Lower leg skin (tissue), 4 donors: Measurements from ENCODE around the gene C14orf93. TPM values are rescaled to one million over a fixed set of nuclear protein-coding genes. Genes with fewer than 3 reads are reported as not detected.
A peak's percentile ranks its signal among the peaks of the same experiment; 100 is the strongest.
"Not testable (repeated sequence)": the region's sequence is repeated elsewhere in the genome, so short reads cannot be mapped to it uniquely, and the experiment has no call there.

Experiments
- DNase-seq, 2 donors: peaks; one replicate each; pipeline ENCODE4 v3.0.0-alpha.2; 2019; ENCODE audit warnings: low spot score in 2 of 2
- H3K4me3 ChIP-seq: fragments of 200-600 bp; sonication (generic); 2 replicates; pipeline ENCODE4 v1.5.1; 2017; ENCODE audit warnings: mild to moderate bottlenecking, low read depth; ENCODE audit not compliant: poor library complexity, severe bottlenecking
- POLR2A ChIP-seq, 2 donors: fragments of 450-650 bp; IDR thresholded peaks; one replicate each; pipeline ENCODE4 v1.6.1; 2016 to 2017; ENCODE audit warnings: antibody characterized with exemption in 2 of 2, mild to moderate bottlenecking in 1 of 2, moderate library complexity in 1 of 2
- WGBS, 2 donors: methylation state at CpG; one replicate each; pipeline ENCODE4 v1.1.5; 2018; 5-methylcytosine and 5-hydroxymethylcytosine counted together
- intact Hi-C: fragments of 100-400 bp; cut with DNase I; formaldehyde crosslinking; loops from one replicate; pipeline ENCODE4 v1.15.0; 2023; ENCODE audit warnings: low total_unique reads
- total RNA-seq, 4 donors: library from RNA; depleted of rRNA; stranded (reverse); fragments of >200 nt; gene quantifications; one replicate each; pipeline ENCODE4 v1.1.0, GENCODE V29; 2016
- TF ChIP-seq, protein P1 (sequence below), 3 donors: fragments of 450-650 bp; IDR thresholded peaks; one replicate each; pipeline ENCODE4 v1.5.1; 2016; ENCODE audit warnings: antibody characterized with exemption in 3 of 3, mild to moderate bottlenecking in 3 of 3, moderate library complexity in 2 of 3

The C14orf93 gene
- total RNA-seq, 4 donors from 2014 or later, result 16.9 to 29.6 (median 23.2) TPM

DNA sequence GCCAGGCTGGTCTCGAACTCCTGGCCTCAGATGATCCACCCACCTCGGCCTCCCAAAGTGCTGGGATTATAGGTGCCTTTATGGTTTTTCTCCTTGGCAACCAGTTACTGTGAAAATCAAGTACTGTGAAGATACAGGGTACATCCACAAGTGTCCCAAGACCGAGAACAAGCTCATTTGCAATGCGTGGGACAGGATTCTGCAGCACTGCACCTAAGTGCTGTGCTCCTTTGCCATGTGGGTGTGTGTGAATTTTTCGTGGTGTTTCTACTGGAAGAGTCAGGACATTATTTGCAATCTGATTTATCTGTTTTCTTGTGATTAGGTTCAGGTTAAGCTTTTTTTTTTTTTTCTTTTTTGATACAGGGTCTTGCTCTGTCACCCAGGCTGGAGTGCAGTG lies 7.1 kb upstream of the C14orf93 start:
- WGBS, 2 donors, result 82 to 89% methylated on average over 5 of the region's 5 CpGs
- DNase-seq, result no peak
- TF ChIP-seq POLR2A (IDR thresholded peaks at IDR 0.05), result no peak
- TF ChIP-seq, protein P1, sequence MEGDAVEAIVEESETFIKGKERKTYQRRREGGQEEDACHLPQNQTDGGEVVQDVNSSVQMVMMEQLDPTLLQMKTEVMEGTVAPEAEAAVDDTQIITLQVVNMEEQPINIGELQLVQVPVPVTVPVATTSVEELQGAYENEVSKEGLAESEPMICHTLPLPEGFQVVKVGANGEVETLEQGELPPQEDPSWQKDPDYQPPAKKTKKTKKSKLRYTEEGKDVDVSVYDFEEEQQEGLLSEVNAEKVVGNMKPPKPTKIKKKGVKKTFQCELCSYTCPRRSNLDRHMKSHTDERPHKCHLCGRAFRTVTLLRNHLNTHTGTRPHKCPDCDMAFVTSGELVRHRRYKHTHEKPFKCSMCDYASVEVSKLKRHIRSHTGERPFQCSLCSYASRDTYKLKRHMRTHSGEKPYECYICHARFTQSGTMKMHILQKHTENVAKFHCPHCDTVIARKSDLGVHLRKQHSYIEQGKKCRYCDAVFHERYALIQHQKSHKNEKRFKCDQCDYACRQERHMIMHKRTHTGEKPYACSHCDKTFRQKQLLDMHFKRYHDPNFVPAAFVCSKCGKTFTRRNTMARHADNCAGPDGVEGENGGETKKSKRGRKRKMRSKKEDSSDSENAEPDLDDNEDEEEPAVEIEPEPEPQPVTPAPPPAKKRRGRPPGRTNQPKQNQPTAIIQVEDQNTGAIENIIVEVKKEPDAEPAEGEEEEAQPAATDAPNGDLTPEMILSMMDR (IDR thresholded peaks at IDR 0.05), result no peak
- intact Hi-C loops, result no loop called here
- H3K4me3 ChIP-seq, result no peak overlapping the region

DNA sequence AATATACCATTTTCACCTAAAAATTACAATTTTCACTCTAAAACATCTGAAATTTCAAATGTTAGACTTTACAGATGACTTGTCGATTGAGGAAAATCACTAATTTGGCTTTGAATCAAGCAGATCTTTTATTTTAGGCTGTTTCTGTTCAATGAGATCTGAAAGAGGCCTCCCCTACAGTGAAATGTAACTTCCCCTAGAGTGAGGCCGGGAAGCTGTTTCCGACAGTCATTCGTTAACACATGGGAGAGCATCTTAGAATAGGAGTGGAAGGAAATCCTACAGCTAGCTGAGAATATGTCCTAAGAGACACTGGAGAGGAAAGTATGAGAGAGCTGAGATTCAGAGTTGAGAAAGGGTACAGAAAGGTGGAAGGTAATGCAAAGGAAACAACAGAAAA lies 5.7 kb upstream of the C14orf93 start:
- WGBS, 2 donors, result 72 to 84% methylated on average over 4 of the region's 4 CpGs
- TF ChIP-seq, protein P1 (IDR thresholded peaks at IDR 0.05), result no peak
- TF ChIP-seq POLR2A (IDR thresholded peaks at IDR 0.05), result no peak
- no peak for DNase-seq
- intact Hi-C loops, result no loop called here
- no peak overlapping the region for H3K4me3 ChIP-seq

DNA sequence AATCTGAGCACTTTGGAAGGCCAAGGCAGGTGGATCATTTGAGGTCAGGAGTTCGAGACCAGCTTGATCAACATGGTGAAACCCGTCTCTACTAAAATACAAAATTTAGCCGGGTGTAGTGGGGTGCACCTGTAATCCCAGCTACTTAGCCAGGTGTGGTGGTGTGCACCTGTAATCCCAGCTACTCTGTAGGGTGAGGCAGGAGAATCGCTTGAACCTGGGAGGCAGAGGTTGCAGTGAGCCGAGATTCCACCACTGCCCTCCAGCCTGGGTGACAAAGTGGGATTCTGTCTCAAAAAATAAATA lies 3.8 kb upstream of the C14orf93 start:
- DNase-seq, result peak in 1 of 2 donors; percentile 29

DNA sequence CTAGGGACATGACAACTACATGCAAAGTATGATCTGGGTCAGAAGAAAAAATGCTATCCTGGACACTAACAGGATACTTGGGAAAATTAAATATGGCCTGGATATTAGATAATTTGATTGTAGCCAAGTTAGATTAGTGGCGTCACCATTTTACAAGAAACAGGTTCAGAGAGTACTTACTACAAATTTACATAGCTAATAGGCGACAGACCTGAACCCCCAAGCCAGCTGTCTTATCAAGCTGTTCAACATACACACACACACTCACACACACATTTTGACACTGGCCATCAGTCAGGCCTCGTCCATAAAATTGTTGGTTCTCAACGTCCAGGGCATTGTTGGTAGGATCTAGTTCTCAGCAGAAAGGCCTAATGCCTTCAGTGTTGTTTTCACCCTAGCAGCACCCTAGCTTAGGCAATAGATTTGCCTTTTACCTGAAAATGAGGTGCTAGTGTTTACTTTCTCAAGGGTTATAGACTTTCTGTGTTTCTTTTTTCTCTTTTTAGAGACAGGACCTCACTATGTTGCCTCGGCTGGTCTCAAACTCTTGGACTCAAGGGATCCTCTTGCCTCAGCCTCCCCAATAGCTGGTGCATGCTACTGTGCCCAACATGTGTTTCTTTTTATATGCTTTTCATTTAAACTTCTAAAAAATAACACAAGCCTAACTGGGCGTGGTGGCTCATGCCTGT lies 3.3 kb upstream of the C14orf93 start:
- intact Hi-C loops, result no loop called here
- peak in 1 of 2 donors; percentile 17 for DNase-seq
- no peak for TF ChIP-seq POLR2A (IDR thresholded peaks at IDR 0.05)
- TF ChIP-seq, protein P1 (IDR thresholded peaks at IDR 0.05), result no peak
- WGBS, 2 donors, result 78 to 85% methylated on average over 6 of the region's 6 CpGs
- no peak overlapping the region for H3K4me3 ChIP-seq

More for the DNA sequence above, 3.8 kb upstream of the C14orf93 start:
- H3K4me3 ChIP-seq, intact Hi-C loops: not testable (repeated sequence)
- 87 to 92% methylated on average over 5 of the region's 5 CpGs for WGBS, 2 donors

DNA sequence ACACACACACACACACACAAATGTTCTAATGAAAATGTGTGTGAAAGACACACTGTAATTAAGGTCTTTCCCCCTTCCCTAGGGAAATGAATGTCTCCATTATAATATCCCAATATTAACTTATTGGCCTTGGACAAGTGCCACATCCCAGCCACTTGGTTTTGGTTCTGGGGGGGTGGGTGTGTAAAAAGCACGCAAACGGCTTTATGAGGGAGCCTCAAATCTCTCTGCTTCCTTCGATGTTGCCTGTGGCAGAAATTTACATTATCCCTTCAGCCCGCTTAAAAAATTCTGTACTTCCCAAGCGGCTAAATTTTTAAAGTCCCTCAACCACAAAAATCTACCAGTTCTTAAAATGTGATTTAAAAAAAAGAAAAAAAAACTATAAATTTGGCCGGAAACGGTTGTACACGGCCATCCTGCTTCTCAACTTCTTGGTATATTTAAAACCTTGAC lies 432 bp downstream of the C14orf93 start:
- TF ChIP-seq, protein P1 (IDR thresholded peaks at IDR 0.05), result no peak
- no peak for TF ChIP-seq POLR2A (IDR thresholded peaks at IDR 0.05)
- 4 to 5% methylated on average over 8 of the region's 8 CpGs for WGBS, 2 donors
- intact Hi-C loops, result no loop called here
- DNase-seq, result peak in 1 of 2 donors; percentile 23
- H3K4me3 ChIP-seq, result peak overlapping the region; percentile 28

DNA sequence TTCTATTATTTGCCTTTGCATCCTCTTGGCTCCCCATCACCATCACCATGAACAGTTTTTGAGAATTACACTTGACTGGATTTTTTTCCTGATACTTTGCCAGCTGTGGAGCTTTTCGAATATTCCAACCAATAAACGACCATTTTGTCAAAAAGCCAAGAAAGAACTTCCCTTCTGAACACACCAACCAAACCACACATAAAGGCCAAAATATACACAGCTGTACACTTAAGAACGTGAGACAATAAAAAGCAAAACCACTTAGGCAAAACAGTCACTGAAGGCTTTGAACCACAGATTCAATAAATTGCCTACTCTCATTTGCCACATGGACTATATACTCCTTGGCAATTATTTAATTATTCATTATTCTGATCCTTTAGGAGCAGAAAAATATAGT lies 1.1 kb downstream of the C14orf93 start:
- DNase-seq, result no peak
- WGBS, 2 donors, result 24 to 25% methylated on average over 3 of the region's 3 CpGs
- no peak overlapping the region for H3K4me3 ChIP-seq
- intact Hi-C loops, result no loop called here
- TF ChIP-seq, protein P1 (IDR thresholded peaks at IDR 0.05), result no peak
